Naive B cell (primary cell): ENCODE results near the gene PRB3. TPM values are rescaled to one million over a fixed set of nuclear protein-coding genes. Genes with fewer than 3 reads are reported as not detected.

Experiments used
- polyA plus RNA-seq, 6 donors: library from polyadenylated mRNA; unstranded; fragments of 300-500 nt; fragmentation: Illumina TruSeq; gene quantifications; one replicate each; pipeline ENCODE4 v1.2.3, GENCODE V29; 2021; ENCODE audit warnings: low read depth in 6 of 6

Gene PRB3
- polyA plus RNA-seq, 6 donors from 2014 or later: not detected

Other genes with a start within 250 kb of the PRB3 start
- gene TAS2R19, start 247.1 kb downstream of the PRB3 start, polyA plus RNA-seq: under 1 TPM in 3 of 6 donors, not detected in 3; 0.43 to 0.93 (median 0.51) TPM
- under 1 TPM in 2 of 6 donors, not detected in 4; 0.27 to 0.69 TPM for gene TAS2R31, start 238.3 kb downstream of the PRB3 start, polyA plus RNA-seq
- gene TAS2R46, start 207.4 kb downstream of the PRB3 start, polyA plus RNA-seq: under 1 TPM in 1 of 6 donors, not detected in 5; 0.33 TPM
- gene TAS2R43, start 177.4 kb downstream of the PRB3 start, polyA plus RNA-seq: under 1 TPM in 1 of 6 donors, not detected in 5; 0.78 TPM
- gene TAS2R30, start 135.1 kb downstream of the PRB3 start, polyA plus RNA-seq: not detected
- 10 to 100 TPM in 3 of 6 donors, 1 to 10 TPM in 3; 8.6 to 12.8 (median 9.7) TPM for gene SMIM10L1, start 98.5 kb downstream of the PRB3 start, polyA plus RNA-seq
- gene TAS2R42, start 82.8 kb downstream of the PRB3 start, polyA plus RNA-seq: not detected
- not detected for gene PRB4, start 40.7 kb upstream of the PRB3 start, polyA plus RNA-seq
- gene PRB2, start 125.9 kb upstream of the PRB3 start, polyA plus RNA-seq: not detected